Germinal center (tissue), 1 donor: ENCODE measurements around the gene PTAR1.
"Not testable (repeated sequence)": the region's sequence is repeated elsewhere in the genome, so short reads cannot be mapped to it uniquely, and the experiment has no call there.

Experiments
- DNase-seq: peaks from one replicate; pipeline ENCODE4 v3.0.0; 2012; ENCODE audit warnings: mixed read lengths, low spot score

PTAR1 gene, protein sequence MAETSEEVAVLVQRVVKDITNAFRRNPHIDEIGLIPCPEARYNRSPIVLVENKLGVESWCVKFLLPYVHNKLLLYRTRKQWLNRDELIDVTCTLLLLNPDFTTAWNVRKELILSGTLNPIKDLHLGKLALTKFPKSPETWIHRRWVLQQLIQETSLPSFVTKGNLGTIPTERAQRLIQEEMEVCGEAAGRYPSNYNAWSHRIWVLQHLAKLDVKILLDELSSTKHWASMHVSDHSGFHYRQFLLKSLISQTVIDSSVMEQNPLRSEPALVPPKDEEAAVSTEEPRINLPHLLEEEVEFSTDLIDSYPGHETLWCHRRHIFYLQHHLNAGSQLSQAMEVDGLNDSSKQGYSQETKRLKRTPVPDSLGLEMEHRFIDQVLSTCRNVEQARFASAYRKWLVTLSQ

DNA sequence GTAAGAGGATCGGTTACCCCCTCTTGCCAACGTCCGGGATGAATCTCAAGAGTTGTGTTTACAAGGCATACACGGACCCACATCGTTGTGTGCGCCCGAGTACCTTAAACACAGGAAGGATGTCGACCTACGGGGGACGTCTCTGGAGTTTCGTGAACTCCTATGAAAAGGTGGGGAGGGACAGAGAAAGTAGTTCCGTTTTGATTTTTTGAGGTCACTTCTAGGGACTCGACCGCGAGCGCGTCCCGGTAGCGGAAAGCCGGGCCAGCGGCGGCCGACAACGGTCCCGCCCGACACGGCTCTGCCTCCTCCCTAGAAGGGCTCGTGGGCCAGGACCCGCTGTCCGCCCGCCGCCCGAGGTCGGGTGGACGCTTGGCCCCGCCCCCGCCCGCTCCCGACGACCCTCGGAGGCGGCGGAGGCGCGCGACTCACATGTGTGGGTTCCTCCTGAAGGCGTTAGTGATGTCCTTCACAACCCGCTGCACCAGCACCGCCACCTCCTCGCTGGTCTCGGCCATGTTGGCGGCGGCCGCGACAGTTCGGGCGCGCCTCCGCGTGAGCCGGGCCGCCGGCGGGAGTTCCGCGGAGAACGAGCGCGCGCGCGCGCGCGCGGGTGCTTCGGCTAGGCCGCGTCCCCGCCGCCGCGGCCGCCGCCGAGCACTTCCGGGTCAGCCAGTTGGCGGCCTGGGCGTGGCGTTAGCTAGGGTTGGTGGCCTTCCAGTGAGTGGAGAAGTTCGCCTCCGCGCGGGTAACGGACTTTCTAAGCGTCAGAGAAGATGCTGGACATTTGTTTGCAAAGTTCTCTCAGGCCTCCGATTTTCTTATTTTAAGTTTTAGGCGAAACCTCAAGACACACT, at the start of gene PTAR1:
Gene PTAR1 (minus strand): TSS at position 591 of the 857 bp plus-strand sequence. CDS start 73 bp downstream, at position 518.
- peak; percentile 87 for DNase-seq

DNA sequence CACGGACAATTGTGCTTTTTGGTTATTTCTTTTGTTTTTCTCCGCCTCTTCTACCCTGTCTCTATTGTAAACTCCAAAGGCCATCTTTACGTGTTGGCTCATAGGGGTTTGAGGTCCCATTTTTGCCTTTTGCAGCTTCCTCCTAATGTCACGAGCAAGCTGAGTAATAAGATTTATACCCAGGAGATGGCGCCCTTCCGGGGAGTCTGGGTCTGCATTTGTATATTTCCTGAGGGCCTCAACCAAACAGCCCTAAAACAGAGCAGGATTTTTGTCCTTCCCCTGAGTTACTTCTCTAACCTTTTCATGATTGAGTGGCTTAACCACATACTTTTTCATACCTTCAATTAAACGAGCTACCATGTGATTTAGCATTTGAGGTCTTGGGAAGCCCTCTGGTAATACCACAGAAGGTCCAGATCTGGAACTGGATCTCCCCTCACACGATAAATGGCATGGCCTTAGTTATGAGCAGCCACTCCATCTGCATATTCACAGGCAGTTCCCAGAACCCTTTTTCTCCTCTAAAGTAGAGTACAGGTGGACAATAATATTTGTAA, 49.6 kb upstream of the PTAR1 start:
- DNase-seq, result peak; percentile 20

DNA sequence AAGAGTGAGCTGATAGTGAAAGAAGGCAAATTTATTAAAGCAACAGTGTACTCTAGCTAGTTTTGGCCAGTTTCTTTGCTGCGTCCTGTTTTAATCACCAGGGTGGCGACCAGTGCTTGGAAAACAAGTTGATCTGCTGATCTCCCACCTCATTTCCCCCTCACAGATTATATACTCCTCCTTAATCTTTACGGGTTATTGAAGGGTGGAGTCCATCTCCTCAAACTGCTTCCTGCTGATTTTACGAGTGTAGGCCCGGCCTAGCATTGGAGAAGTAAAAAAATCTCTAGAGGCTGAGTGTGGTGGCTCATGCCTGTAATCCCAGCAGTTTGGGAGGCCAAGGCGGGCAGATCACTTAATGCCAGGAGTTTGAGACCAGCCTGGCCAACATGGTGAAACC, 46.8 kb upstream of the PTAR1 start:
- no peak for DNase-seq

DNA sequence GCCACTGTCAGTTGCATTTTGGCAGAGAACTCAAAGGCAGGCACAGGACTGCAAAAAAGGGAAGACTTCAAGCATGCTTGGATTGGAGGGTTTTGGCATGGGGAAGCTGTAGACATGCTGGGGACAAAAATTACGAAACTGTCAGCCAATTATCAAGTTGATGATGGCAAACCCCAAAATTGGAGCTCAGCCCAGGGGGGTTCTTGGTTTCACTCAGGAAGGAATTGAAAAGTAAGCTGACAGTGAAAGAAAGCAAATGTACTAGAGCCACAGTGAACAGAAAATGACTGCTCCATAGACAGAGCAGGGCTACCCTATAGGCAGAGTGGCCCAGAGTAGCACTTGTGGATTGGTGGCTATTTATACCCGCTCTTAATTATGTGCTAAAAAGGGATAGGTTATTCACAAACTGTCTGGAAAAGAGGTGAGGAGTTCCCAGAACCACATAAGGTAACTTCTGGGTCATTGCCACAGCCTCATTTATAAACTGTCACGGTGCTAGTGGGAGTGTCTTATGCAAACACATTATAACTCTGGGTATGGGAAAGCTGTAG, 46.2 kb upstream of the PTAR1 start:
- no peak for DNase-seq

DNA sequence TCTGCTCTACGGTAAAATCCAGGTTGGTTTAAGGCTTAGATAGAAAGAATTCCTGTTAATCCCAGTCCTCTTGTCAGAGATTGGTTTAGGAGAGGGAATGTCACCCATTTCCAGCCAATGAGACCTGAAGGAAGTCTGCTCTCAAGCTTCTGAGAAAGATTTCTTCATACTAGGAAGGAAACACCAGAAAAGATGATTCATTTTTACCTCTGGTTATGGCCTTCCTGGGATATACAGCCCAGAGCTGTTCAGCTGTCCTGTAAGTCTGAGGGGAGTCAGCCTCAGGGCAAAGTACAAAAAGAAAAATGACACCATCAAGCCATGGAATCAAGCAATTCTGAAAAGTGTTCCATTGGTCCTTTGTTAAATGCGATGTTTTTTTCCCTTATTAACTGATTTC, 42.2 kb upstream of the PTAR1 start:
- DNase-seq, result no peak

DNA sequence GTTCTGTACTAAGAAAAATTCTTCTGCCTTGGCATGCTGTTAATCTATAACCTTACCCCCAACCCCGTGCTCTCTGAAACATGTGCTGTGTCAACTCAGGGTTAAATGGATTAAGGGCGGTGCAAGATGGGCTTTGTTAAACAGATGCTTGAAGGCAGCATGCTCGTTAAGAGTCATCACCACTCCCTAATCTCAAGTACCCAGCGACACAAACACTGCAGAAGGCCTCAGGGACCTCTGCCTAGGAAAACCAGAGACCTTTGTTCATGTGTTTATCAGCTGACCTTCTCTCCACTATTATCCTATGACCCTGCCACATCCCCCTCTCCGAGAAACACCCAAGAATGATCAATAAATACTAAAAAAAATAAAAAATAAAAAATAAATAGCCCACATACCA, 40.2 kb upstream of the PTAR1 start:
- not testable (repeated sequence) for DNase-seq

DNA sequence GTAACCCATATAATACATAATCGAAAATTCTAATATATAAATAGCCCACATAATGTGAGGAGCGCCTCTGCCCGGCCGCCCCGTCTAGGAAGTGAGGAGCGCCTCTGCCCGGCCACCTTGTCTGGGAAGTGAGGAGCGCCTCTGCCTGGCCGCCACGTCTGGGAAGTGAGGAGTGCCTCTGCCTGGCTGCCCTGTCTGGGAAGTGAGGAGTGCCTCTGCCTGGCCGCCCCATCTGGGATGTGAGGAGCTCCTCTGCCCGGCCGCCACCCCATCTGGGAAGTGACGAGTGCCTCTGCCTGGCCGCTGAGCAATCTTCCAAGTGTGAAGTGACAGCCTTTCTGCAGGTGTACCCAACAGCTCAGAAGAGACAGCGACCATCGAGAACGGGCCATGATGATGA, 39.7 kb upstream of the PTAR1 start:
- DNase-seq, result not testable (repeated sequence)

DNA sequence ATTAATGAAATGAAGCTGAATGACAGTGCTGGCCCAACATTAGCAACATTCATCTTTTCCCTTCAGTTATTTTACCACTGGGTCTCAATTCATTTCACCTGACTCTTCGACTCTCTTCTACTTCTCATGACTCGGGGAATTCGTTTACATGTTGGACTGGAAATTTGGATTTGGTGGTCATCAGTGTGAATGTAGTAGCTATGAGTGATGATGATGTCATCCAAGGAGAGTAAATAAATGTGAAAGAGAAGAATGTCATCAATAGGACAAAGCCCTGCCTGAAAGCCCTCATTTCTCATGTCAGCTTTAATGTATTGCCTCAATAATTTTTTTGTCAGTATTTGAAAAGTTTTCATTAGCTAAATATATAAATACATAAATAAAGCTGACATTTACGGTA, 38.9 kb upstream of the PTAR1 start:
- DNase-seq, result no peak

DNA sequence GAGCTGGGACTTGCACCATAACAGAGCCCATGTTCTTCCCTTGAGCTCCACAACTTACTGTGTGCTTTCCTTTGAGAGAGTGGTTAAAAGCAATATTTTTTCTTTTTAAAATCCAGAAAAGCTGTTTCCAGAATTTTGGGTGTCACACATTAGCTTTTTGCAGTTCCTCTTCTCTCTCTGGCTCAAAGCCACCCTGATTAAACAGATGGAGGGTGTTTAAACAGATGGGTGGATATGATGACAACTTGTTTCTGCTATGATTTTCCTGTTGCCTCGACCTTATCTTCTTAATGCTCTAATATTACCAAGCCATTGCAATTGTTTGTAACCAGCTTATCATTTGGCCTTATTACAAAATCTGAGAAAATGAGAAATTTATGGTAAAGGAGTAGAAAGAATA, 37.9 kb upstream of the PTAR1 start:
- DNase-seq, result no peak

DNA sequence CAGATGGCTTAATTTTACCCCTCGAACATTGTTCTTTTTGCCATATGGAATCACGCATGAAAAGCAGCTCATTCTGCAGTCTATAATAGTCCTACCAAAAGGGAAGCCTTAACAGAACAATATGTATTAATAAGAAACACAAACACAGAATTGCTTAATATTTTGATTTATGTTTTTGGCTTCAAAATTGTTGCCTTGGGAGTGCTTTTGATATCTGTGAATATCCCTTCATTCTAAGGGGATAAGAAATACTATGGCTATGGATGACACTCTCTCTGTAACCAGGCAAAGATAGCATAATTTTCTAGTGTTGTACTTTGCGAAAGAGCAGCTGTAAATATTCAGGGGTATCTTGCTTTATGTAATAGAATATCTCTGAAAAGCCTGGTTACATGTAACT, 34.5 kb upstream of the PTAR1 start:
- DNase-seq, result no peak

DNA sequence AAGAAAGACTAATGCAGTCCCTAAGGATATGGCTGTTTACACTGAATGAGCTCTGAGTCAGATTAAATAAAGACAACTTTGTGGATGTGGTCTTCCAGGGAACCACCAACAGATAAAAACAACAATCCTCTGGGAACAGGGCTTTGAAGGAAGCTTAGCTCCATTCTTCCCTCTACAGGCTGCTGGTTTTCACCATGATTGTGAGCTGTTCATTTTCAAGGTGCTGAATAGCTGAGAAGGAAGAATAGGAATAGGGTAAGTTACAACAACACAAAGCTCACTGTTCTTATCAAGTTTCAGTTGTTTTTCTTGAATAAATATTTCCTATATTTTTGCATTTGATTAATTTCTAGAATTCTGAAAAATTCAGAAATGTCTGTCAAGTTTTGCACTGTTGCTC, 25.9 kb upstream of the PTAR1 start:
- no peak for DNase-seq

DNA sequence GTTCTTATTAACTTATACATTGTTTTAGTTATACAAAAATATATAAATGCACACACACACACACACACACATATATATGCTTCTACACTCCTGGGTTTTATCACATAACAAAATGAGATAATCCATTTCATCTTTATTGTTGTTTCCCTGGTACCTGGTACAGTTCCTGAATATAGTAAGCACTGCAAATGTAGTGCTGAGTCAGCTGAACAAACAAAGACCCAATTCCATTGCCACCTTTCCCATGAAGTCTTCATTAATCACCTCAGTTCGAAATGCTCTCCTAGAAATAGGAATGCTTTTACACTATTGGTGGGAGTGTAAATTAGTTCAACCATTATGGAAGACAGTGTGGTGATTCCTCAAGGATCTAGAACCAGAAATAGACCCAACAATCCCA, 13.4 kb upstream of the PTAR1 start:
- DNase-seq, result no peak

DNA sequence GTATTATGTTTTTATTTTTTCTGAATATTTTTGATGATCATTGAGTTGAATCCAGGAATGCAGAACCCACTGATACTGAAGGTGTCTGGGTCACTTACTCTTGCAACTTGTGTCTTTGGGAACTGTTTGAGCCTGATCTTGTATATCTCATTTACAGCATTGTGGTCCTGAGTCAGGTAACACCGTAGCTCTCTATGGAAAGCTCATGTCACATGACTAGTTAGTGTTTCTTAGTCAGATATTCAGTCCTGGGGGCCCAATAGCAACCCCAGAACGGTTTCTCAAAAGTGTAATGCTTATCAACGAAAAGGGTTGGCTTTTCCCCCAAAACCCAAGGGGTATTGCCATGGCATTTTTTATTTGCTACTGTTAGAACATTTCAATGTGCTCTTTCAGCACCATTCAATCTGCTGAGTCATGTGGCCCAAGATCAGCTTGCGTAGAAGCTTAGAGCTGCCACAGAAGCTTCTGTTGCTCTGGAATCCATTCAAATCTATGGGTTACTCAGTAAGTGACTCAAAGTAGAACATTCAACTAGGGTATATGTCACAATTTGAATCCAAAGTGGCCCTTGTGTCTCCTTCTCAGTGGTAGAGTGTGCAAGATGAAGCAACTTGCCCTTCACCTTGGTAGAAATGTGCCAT, 12.1 kb upstream of the PTAR1 start:
- DNase-seq, result no peak

DNA sequence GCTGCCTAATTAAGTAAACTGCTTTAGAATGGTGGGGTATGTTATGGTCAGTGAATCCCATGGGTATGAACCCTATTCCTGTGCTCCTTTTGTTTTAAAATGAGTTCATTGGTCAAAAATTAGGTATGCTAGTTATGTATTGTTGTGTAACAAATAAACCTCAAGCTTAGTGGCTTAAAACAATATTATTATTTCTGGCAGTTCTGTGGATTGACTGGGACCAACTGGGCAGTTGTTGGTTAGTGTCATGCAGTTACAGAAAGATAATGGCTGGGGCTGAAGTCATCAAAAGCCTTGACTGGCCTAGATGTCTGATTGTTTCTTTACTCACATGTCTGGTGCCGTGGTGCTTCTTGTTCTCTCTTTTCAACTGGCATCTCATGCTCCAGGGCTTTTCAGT, 8.9 kb upstream of the PTAR1 start:
- DNase-seq, result no peak

DNA sequence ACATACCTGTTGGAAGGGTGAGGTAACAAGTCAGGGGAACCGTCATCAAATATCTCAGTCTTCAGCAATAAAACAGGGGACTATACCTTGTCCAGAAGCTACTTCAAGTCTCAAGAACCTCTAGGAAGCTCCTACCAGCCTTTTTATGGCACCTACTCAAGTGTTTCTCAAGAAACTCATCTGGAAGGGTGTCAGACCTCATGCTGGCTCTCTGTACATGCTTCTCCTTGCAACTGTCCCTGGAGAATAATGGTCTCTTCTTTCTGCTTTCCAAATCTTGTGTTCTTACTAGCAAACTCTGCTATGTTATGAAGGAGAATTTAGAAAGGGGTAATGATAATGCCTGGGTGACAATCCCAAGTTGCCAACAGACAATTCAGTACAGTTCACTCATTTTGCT, 8.3 kb upstream of the PTAR1 start:
- DNase-seq, result no peak

DNA sequence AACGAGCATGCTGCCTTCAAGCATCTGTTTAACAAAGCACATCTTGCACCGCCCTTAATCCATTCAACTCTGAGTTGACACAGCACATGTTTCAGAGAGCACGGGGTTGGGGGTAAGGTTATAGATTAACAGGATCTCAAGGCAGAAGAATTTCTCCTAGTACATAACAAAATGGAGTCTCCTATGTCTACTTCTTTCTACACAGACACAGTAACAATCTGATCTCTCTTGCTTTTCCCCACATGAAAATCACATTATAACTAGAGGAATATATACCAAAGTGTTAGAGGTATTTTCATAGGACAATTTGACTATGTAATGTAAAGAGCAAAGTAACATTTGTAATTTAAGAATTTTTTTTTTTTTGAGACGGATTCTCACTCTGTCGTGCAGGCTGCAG, 4.1 kb upstream of the PTAR1 start:
- not testable (repeated sequence) for DNase-seq

DNA sequence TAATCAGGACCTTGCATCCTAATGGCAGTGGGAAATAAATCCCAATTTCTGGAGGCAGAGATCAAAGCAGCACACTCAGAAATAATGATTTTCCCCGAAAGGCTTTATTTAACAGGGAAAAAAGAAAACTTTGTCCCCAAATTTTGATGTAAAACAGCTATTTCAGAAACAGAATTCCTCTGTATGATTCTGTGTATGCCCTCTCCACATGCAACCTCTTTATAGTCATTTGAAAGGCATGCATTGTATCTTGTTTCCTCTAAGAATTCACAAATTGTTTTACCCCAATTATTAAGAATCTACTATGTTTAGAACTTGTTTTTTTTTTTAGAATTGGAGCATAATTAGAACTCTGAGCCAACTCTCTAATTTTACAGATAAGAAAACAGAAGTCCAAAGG, 2.7 kb upstream of the PTAR1 start:
- DNase-seq, result no peak

DNA sequence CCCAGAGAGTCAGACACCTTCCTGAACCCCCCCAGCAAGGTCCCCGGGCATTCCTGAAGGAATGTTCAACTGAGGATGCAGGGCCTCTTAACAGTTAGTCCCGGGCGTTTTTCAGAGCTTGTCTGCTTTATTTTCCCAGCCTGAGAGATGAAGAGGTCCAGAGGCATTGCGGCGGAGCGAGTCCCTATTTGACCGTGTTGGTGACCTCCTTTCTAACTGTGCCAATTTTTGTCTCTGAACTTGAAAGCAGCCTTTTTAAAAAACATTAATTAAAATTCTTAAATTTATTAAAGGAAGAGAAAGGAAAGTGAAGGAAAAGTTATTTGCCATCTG, 433 bp upstream of the PTAR1 start:
- DNase-seq, result no peak

DNA sequence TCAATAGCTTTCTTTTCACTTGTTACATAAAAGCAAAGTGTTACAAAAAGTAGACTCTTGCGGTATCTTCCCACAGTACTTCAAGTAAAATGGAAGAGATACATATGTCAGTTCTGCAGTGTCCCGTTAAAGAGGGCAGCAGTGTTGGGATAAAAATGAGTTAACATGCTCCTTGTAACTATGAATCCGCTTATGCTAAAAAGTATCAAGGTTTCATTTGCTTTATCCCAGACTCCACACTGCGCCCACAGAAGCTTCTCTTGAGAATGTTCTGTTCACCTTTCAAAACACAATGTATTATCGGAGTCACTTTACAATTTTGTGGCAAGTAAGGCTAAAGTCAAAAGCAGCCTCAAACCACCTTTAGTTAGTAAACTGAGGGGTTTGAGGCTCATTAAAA, 790 bp downstream of the PTAR1 start:
- DNase-seq, result no peak

DNA sequence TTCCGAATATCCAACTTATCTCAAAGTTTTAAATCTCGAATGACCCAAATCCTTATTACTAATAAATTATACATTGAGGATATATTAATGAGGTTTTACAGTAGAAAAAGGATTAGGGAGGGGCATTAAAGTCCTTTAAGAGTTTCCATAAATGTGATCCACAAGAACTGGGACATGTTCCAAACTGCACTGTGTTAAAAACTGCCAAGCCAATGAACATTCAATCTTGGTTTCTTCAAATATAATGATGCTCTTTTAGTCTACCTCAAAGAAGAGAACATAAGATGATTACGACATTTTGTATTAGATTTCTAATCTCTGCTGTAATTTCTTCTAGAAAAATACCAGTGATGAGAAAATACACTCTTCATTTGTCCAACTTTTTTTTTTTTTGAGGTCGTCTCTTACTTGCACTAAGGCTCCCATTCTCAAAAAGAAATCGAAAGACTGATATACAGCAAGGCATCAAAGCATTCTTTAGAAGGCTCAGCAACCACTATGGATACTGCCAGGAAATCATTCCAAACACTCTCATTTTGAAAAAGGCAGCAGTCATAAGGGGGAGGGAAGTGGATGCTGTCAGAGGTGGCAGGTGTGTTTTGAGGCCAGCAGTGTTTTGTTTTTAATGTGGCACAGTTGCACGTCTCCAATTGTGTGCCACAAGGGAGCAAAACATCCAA, 1.7 kb downstream of the PTAR1 start:
- DNase-seq, result no peak

DNA sequence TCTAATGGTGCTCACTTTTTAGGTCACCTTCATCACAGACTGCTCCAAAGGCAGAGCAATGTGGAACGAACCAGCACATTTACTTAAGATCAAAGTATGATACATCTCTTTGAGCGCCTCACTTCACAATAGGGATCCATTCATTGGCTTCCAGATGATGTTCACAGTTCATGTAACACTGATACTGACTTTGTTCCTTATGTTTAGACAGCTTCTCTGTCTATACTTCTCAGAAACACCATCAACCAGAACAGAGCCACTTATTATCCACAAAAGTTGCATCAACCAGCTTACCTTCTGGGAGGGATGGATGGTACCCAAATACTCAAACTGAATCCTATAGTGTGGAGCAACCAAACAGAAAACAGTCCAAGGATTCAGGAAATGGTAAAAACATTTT, 4.6 kb downstream of the PTAR1 start:
- DNase-seq, result no peak

DNA sequence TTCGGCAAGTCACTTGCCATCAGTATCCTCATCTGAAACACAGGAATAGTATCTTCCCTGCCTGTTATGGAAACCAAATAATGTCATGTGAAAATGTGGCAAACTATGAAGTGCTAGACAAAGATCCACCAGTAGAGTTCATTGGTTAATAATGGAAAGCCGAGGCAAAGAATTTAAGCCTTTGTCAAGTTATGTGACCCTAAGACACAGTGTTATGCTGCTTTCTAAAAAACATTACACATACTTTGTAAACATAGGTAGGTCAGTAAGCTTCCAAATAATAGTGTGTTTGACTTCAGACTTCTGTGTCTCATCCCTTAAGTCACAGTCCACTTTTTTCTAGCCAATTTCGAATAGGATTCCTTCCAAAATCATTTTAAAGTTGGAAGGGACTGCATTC, 6.0 kb downstream of the PTAR1 start:
- DNase-seq, result no peak
